ENCODE results near the gene SYN1. TPM values are rescaled to one million over a fixed set of nuclear protein-coding genes. Genes with fewer than 3 reads are reported as not detected.

The SYN1 gene
- total RNA-seq, 1 experiment from 2014 or later, result 11.7 TPM

DNA sequence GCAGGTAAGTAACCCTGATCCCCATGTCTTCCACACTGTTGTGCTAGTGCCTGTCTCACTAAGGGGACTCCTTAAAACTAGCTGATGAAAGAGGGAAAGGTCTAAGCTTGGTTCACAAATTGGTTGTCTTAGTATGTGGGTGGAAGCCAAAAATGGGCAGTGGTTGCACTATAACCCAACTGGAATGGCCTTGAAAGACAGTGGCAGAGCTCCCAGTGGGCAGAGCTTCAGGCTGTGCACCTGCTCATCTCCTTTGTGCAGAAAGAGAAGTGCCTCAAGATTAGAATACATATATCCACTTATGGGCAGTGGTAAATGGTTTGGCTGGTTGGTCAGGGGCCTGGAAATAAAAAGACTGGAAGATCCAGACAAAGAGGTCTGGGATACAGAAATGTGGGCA is 7.2 kb downstream of the SYN1 start:
- Histone ChIP-seq H3K56ac (ENCODE audit: insufficient read length, low read depth, low read length) (no peak overlapping the region), H2BK12ac (ENCODE audit: insufficient read length, low read depth, low read length) (no peak overlapping the region), H4K20me1 (ENCODE audit: control insufficient read depth, insufficient read depth, insufficient read length) (no peaks in the 10 kb centered on the region), H3K14ac (ENCODE audit: insufficient read depth, low read length) (no peak overlapping the region), H3K9ac (ENCODE audit: extremely low read depth, insufficient read length, low read length) (no peak overlapping the region), H2AFZ (ENCODE audit: low read length) (no peak overlapping the region), H2BK120ac (ENCODE audit: low read depth, low read length, poor library complexity, severe bottlenecking) (no peak overlapping the region), H3K27me3 (ENCODE audit: insufficient read depth, low read length) (no peaks in the 10 kb centered on the region), H2BK20ac (ENCODE audit: low read depth, low read length, poor library complexity, severe bottlenecking) (no peak overlapping the region), H4K8ac (replicated peaks; ENCODE audit: insufficient read length, low read depth, low read length) (no peak overlapping the region), H3K18ac (ENCODE audit: insufficient read length, low read depth, low read length) (no peak overlapping the region), H3K4me2 (ENCODE audit: insufficient read depth, insufficient read length, low read length) (no peak overlapping the region), H3K4ac (ENCODE audit: low read depth, low read length) (no peak overlapping the region), H3K27ac (ENCODE audit: insufficient read length, low read depth, low read length) (no peak overlapping the region), H2BK5ac (ENCODE audit: insufficient read length, low read length) (no peak overlapping the region), H2BK15ac (ENCODE audit: low read depth, low read length) (no peak overlapping the region), H3K79me2 (ENCODE audit: insufficient read depth, low read length) (no peaks in the 10 kb centered on the region), H4K91ac (ENCODE audit: insufficient read length, low read depth, low read length) (no peak overlapping the region), H3K4me1 (ENCODE audit: insufficient read depth, low read length) (no peaks in the 10 kb centered on the region; the same call in 1 of the 2 replicates), H3K79me1 (ENCODE audit: insufficient read depth, low read depth, low read length, poor library complexity, severe bottlenecking) (no peaks in the 10 kb centered on the region), H3K23ac (ENCODE audit: insufficient read length, low read depth, low read length) (no peak overlapping the region), H3K9me3 (ENCODE audit: control insufficient read depth, low read depth, low read length) (peaks cover 44% of the 10 kb centered on the region), H2AK5ac (ENCODE audit: insufficient read length, low read length) (no peak overlapping the region), H3K23me2 (ENCODE audit: insufficient read length, low read depth, low read length, poor library complexity, severe bottlenecking) (no peaks in the 10 kb centered on the region), H4K5ac (ENCODE audit: insufficient read length, low read depth, low read length) (no peak overlapping the region), H3T11ph (ENCODE audit: low read length) (no peak overlapping the region)
- TF ChIP-seq, protein P1, sequence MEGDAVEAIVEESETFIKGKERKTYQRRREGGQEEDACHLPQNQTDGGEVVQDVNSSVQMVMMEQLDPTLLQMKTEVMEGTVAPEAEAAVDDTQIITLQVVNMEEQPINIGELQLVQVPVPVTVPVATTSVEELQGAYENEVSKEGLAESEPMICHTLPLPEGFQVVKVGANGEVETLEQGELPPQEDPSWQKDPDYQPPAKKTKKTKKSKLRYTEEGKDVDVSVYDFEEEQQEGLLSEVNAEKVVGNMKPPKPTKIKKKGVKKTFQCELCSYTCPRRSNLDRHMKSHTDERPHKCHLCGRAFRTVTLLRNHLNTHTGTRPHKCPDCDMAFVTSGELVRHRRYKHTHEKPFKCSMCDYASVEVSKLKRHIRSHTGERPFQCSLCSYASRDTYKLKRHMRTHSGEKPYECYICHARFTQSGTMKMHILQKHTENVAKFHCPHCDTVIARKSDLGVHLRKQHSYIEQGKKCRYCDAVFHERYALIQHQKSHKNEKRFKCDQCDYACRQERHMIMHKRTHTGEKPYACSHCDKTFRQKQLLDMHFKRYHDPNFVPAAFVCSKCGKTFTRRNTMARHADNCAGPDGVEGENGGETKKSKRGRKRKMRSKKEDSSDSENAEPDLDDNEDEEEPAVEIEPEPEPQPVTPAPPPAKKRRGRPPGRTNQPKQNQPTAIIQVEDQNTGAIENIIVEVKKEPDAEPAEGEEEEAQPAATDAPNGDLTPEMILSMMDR (conservative IDR thresholded peaks at IDR 0.05), result no peak
- H3K4me1 Mint-ChIP-seq, result peaks cover 11 to 26% of the 10 kb centered on the region in 2 experiments
- peaks cover 0 to 15% (median 11%) of the 10 kb centered on the region in 3 experiments; a peak in 5 of 7 replicates for H3K36me3 Mint-ChIP-seq (ENCODE audit: insufficient read depth in 1 of 3, low read depth in 3 of 3)
- H3K27me3 Mint-ChIP-seq (ENCODE audit: low read depth), result no peaks in the 10 kb centered on the region; the same call in 1 of the 2 replicates
- no peak overlapping the region for H3K4me3 Mint-ChIP-seq
- peak overlapping the region in 1 of 3 experiments; percentile 68; a peak in 2 of 7 replicates for H3K27ac Mint-ChIP-seq
- peaks cover 79 to 85% of the 10 kb centered on the region in 2 experiments for H3K9me3 Mint-ChIP-seq
- DNase-seq, result no peak
